Endothelial cell of umbilical vein (primary cell): ENCODE results near the gene SKIDA1. TPM values are rescaled to one million over a fixed set of nuclear protein-coding genes. Genes with fewer than 3 reads are reported as not detected.

Experiments used
- BruUV-seq: library from RNA; stranded (reverse); fragments of 400-500 nt; replicated peaks from 2 replicates; lab custom pipeline; 2021; lab: Mats Ljungman, UMichigan
- CTCF ChIA-PET: fragments of 300-600, 350-600 bp; sonication (Branson Sonifier 250); formaldehyde crosslinking; loops from one replicate; lab custom pipeline; 2021; ENCODE audit warnings: antibody characterized with exemption, inconsistent platforms; lab: Charles Lee
- POLR2A ChIA-PET: fragments of 300-600, 350-600 bp; sonication (Branson Sonifier 250); formaldehyde crosslinking; loops from one replicate; lab custom pipeline; 2021; ENCODE audit warnings: antibody characterized with exemption, inconsistent platforms; lab: Charles Lee
- DNase-seq: peaks from one replicate; pipeline ENCODE4 v3.0.0-alpha.2; 2011; ENCODE audit warnings: low read depth, low spot score
- FAIRE-seq: peaks from 2 replicates; lab custom pipeline; 2011; peaks lifted over from hg19 to GRCh38; lab: Jason Lieb, UNC
- H2AFZ ChIP-seq: 2 replicates; pipeline ENCODE4 v1.6.0; 2012; ENCODE audit warnings: low read depth, low read length, control low read depth, inconsistent platforms
- H3K27ac ChIP-seq: 2 replicates; pipeline ENCODE4 v1.5.1; 2011; ENCODE audit warnings: low read depth, mild to moderate bottlenecking, control low read depth, low read length, moderate library complexity; ENCODE audit not compliant: insufficient read depth
- H3K27me3 ChIP-seq, 2 experiments: 2 replicates each; pipeline versions ENCODE4 v1.6.0 to v1.6.1; 2011; ENCODE audit warnings: low read length in 2 of 2, mixed read lengths in 1 of 2; ENCODE audit not compliant: control insufficient read depth in 2 of 2, insufficient read depth in 2 of 2
- H3K36me3 ChIP-seq, 2 experiments: 2 replicates in 1 of 2; 3 replicates in 1 of 2; pipeline ENCODE4 v1.5.1; 2011; ENCODE audit warnings: low read length in 2 of 2, mild to moderate bottlenecking in 1 of 2, moderate library complexity in 1 of 2; ENCODE audit not compliant: control insufficient read depth in 2 of 2, insufficient read depth in 2 of 2; ENCODE audit errors: extremely low read depth in 1 of 2
- H3K4me1 ChIP-seq: 3 replicates; pipeline ENCODE4 v1.5.1; 2011; ENCODE audit warnings: mild to moderate bottlenecking, low read length; ENCODE audit not compliant: control insufficient read depth, insufficient read depth; ENCODE audit errors: extremely low read depth
- H3K4me2 ChIP-seq: 2 replicates; pipeline ENCODE4 v1.6.1; 2011; ENCODE audit warnings: low read length, control low read depth, mixed read lengths; ENCODE audit not compliant: insufficient read depth
- H3K4me3 ChIP-seq, 3 experiments: fragments of 200-600 bp in 1 of 3; sonication (generic), shearing (Covaris generic) in 1 of 3; replicated peaks in 1 of 3; 2 replicates each; pipeline ENCODE4 v1.5.1; 2011 to 2016; ENCODE audit warnings: control low read depth in 3 of 3, low read length in 3 of 3, mild to moderate bottlenecking in 2 of 3, inconsistent platforms in 1 of 3, low read depth in 1 of 3, moderate library complexity in 1 of 3; ENCODE audit not compliant: insufficient read depth in 1 of 3
- H3K79me2 ChIP-seq: 2 replicates; pipeline ENCODE4 v1.6.0; 2012; ENCODE audit warnings: low read length, inconsistent platforms; ENCODE audit not compliant: control insufficient read depth, insufficient read depth
- H3K9ac ChIP-seq: replicated peaks from 2 replicates; pipeline ENCODE3; 2011; ENCODE audit warnings: low read length, control low read depth; ENCODE audit not compliant: insufficient read depth; ENCODE audit errors: extremely low read depth
- H3K9me1 ChIP-seq: replicated peaks from 3 replicates; pipeline ENCODE4 v1.6.0; 2011; ENCODE audit warnings: mild to moderate bottlenecking, low read length; ENCODE audit not compliant: control insufficient read depth, insufficient read depth; ENCODE audit errors: extremely low read depth
- H3K9me3 ChIP-seq: replicated peaks from 2 replicates; pipeline ENCODE4 v1.5.1; 2012; ENCODE audit warnings: low read length, inconsistent platforms; ENCODE audit not compliant: control insufficient read depth, insufficient read depth
- H4K20me1 ChIP-seq: replicated peaks from 2 replicates; pipeline ENCODE3; 2011; ENCODE audit warnings: mild to moderate bottlenecking, low read length; ENCODE audit not compliant: control insufficient read depth, insufficient read depth; ENCODE audit errors: extremely low read depth
- CTCF ChIP-seq, 2 donors: IDR thresholded peaks; 1 replicate in 1 of 2; 2 replicates in 1 of 2; pipeline ENCODE4 v1.5.1; 2011; ENCODE audit warnings: low read length in 2 of 2, mild to moderate bottlenecking in 2 of 2, moderate library complexity in 2 of 2, control low read depth in 1 of 2, inconsistent platforms in 1 of 2, low read depth in 1 of 2; ENCODE audit not compliant: insufficient read depth in 1 of 2; ENCODE audit errors: extremely low read depth in 1 of 2
- EZH2 ChIP-seq: IDR thresholded peaks from 2 replicates; pipeline ENCODE4 v1.6.1; 2012; ENCODE audit warnings: borderline replicate concordance, low read depth, mild to moderate bottlenecking, moderate library complexity, low read length, inconsistent platforms; ENCODE audit not compliant: severe bottlenecking
- FOS ChIP-seq: IDR thresholded peaks from 2 replicates; pipeline ENCODE4 v1.6.1; 2011; ENCODE audit warnings: mild to moderate bottlenecking, low read length, moderate library complexity, borderline replicate concordance; ENCODE audit not compliant: insufficient read depth
- GATA2 ChIP-seq: IDR thresholded peaks from 2 replicates; pipeline ENCODE4 v1.7.0; 2011; ENCODE audit warnings: low read depth, mild to moderate bottlenecking, moderate library complexity, mixed read lengths, low read length; ENCODE audit not compliant: insufficient read length, insufficient read depth
- JUN ChIP-seq: IDR thresholded peaks from 2 replicates; pipeline ENCODE4 v1.6.1; 2011; ENCODE audit warnings: borderline replicate concordance, low read depth; ENCODE audit not compliant: insufficient read length, insufficient read depth
- MAX ChIP-seq: IDR thresholded peaks from 2 replicates; pipeline ENCODE4 v1.6.1; 2011; ENCODE audit not compliant: insufficient read depth, insufficient read length
- MYC ChIP-seq: IDR thresholded peaks from one replicate; pipeline ENCODE4 v1.6.1; 2011; ENCODE audit warnings: mild to moderate bottlenecking, low read depth, low read length
- POLR2A ChIP-seq: IDR thresholded peaks from 2 replicates; pipeline ENCODE4 v1.6.1; 2012; ENCODE audit warnings: low read depth, mild to moderate bottlenecking, control low read depth, low read length
- POLR2AphosphoS5 ChIP-seq: IDR thresholded peaks from 2 replicates; pipeline ENCODE4 v1.6.1; 2012; ENCODE audit warnings: low read depth, mild to moderate bottlenecking, control low read depth, low read length, moderate library complexity; ENCODE audit not compliant: insufficient read depth
- dilution Hi-C: fragments of 300-500 bp; cut with MboI; formaldehyde crosslinking; loops from one replicate; pipeline ENCODE4 v1.15.0; 2019; ENCODE audit warnings: low sequenced_read_pairs; ENCODE audit not compliant: extremely low pct_ligation_motif_present
- intact Hi-C: fragments of 100-400 bp; cut with micrococcal nuclease; formaldehyde crosslinking; loops from one replicate; pipeline ENCODE4 v1.10.0; 2022
- polyA plus RNA-seq, 4 experiments: library from polyadenylated mRNA; depleted of rRNA in 3 of 4; stranded (reverse) in 3 of 4; unstranded in 1 of 4; fragments of >200 nt; gene quantifications; 2 replicates each; pipeline versions ENCODE4 v1.2.1 to v1.2.3, GENCODE V29; 2011 to 2012; ENCODE audit warnings: missing spikeins in 1 of 4
- total RNA-seq: library from RNA; stranded (reverse); gene quantifications from 2 replicates; pipeline ENCODE4 v1.2.3, GENCODE V29; 2021

SKIDA1 gene
- total and polyA plus RNA-seq, 2 donors (not counting 3 experiments of a cell fraction or from before 2014, with no cell fraction given), result 0.21 to 0.71 TPM

GRCh38 chr10:21468086-21468485, 57.4 kb downstream of the SKIDA1 start:
- FAIRE-seq (no peak), DNase-seq (no peak)
- Histone ChIP-seq H3K27ac (no peak overlapping the region), H3K4me1 (no peaks in the 10 kb centered on the region), H3K4me2 (no peak overlapping the region), H3K9ac (no peak overlapping the region), H3K9me3 (no peaks in the 10 kb centered on the region), H3K36me3 (no peaks in the 10 kb centered on the region), H3K4me3 (no peak overlapping the region), H3K9me1 (no peaks in the 10 kb centered on the region), H4K20me1 (no peaks in the 10 kb centered on the region), H2AFZ (no peak overlapping the region), H3K27me3 (no peaks in the 10 kb centered on the region), H3K79me2 (no peaks in the 10 kb centered on the region)
- TF ChIP-seq MAX (no peak), POLR2AphosphoS5 (no peak), MYC (no peak), FOS (no peak), POLR2A (no peak), JUN (no peak), EZH2 (no peak), GATA2 (no peak), CTCF (IDR thresholded peaks at IDR 0.05; ENCODE audit: extremely low read depth in 1 of 2, insufficient read depth in 1 of 2, low read depth in 1 of 2, low read length in 2 of 2) (no peak)
- intact Hi-C loops, result no loop called here
- dilution Hi-C loops, result no loop called here
- no TSS peak for BruUV-seq
- CTCF ChIA-PET, result interaction anchor here (0.6 to 1.0 kb wide), 2 partner anchors 19 to 59 kb away, joined by 3 to 4 read pairs; no protein-coding TSS in a partner anchor
- POLR2A ChIA-PET, result no interaction called here
